ENCODE results near the gene NIT2. TPM values are rescaled to one million over a fixed set of nuclear protein-coding genes. Genes with fewer than 3 reads are reported as not detected.

Gene NIT2
- total RNA-seq, 1 donor from 2014 or later: 31.0 TPM

- no peak for DNase-seq (ENCODE audit: low read depth)
- H3K36me3 ChIP-seq (ENCODE audit: control insufficient read depth, insufficient read depth, low read length): no peaks in the 10 kb centered on the region
- H3K27me3 ChIP-seq (ENCODE audit: control insufficient read depth, insufficient read depth, low read length): no peaks in the 10 kb centered on the region
- TF ChIP-seq, protein P1, sequence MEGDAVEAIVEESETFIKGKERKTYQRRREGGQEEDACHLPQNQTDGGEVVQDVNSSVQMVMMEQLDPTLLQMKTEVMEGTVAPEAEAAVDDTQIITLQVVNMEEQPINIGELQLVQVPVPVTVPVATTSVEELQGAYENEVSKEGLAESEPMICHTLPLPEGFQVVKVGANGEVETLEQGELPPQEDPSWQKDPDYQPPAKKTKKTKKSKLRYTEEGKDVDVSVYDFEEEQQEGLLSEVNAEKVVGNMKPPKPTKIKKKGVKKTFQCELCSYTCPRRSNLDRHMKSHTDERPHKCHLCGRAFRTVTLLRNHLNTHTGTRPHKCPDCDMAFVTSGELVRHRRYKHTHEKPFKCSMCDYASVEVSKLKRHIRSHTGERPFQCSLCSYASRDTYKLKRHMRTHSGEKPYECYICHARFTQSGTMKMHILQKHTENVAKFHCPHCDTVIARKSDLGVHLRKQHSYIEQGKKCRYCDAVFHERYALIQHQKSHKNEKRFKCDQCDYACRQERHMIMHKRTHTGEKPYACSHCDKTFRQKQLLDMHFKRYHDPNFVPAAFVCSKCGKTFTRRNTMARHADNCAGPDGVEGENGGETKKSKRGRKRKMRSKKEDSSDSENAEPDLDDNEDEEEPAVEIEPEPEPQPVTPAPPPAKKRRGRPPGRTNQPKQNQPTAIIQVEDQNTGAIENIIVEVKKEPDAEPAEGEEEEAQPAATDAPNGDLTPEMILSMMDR (IDR thresholded peaks at IDR 0.05; ENCODE audit: insufficient read depth, low read length, poor library complexity, severe bottlenecking): no peak
- H3K4me3 ChIP-seq (ENCODE audit: low read depth, low read length): no peak overlapping the region
Observed at GRCh38 chr3:100358413-100358812, 23.9 kb downstream of the NIT2 start.

GRCh38 chr3:100359035-100359434 lies 24.5 kb downstream of the NIT2 start:
- DNase-seq (ENCODE audit: low read depth): no peak
- TF ChIP-seq, protein P1 (IDR thresholded peaks at IDR 0.05; ENCODE audit: insufficient read depth, low read length, poor library complexity, severe bottlenecking): no peak

GRCh38 chr3:100360757-100361496 lies 26.4 kb downstream of the NIT2 start:
- Histone ChIP-seq H3K36me3 (ENCODE audit: control insufficient read depth, insufficient read depth, low read length) (no peaks in the 10 kb centered on the region), H3K4me3 (ENCODE audit: low read depth, low read length) (no peak overlapping the region), H3K27me3 (ENCODE audit: control insufficient read depth, insufficient read depth, low read length) (no peaks in the 10 kb centered on the region)
- TF ChIP-seq, protein P1 (IDR thresholded peaks at IDR 0.05; ENCODE audit: insufficient read depth, low read length, poor library complexity, severe bottlenecking): no peak
- no peak for DNase-seq (ENCODE audit: low read depth)

More at GRCh38 chr3:100359035-100359434, 24.5 kb downstream of the NIT2 start:
- no peak overlapping the region for H3K4me3 ChIP-seq (ENCODE audit: low read depth, low read length)
- H3K27me3 ChIP-seq (ENCODE audit: control insufficient read depth, insufficient read depth, low read length): no peaks in the 10 kb centered on the region
- H3K36me3 ChIP-seq (ENCODE audit: control insufficient read depth, insufficient read depth, low read length): no peaks in the 10 kb centered on the region

GRCh38 chr3:100361897-100362296 lies 27.3 kb downstream of the NIT2 start:
- no peaks in the 10 kb centered on the region for H3K27me3 ChIP-seq (ENCODE audit: control insufficient read depth, insufficient read depth, low read length)
- no peak overlapping the region for H3K4me3 ChIP-seq (ENCODE audit: low read depth, low read length)
- no peak for DNase-seq (ENCODE audit: low read depth)
- TF ChIP-seq, protein P1 (IDR thresholded peaks at IDR 0.05; ENCODE audit: insufficient read depth, low read length, poor library complexity, severe bottlenecking): no peak
- H3K36me3 ChIP-seq (ENCODE audit: control insufficient read depth, insufficient read depth, low read length): no peaks in the 10 kb centered on the region

- no peak for DNase-seq (ENCODE audit: low read depth)
- no peak overlapping the region for H3K4me3 ChIP-seq (ENCODE audit: low read depth, low read length)
- no peaks in the 10 kb centered on the region for H3K27me3 ChIP-seq (ENCODE audit: control insufficient read depth, insufficient read depth, low read length)
- no peaks in the 10 kb centered on the region for H3K36me3 ChIP-seq (ENCODE audit: control insufficient read depth, insufficient read depth, low read length)
- TF ChIP-seq, protein P1 (IDR thresholded peaks at IDR 0.05; ENCODE audit: insufficient read depth, low read length, poor library complexity, severe bottlenecking): no peak
Observed at GRCh38 chr3:100364421-100364820, 29.9 kb downstream of the NIT2 start.

- H3K36me3 ChIP-seq (ENCODE audit: control insufficient read depth, insufficient read depth, low read length): no peaks in the 10 kb centered on the region
- TF ChIP-seq, protein P1 (IDR thresholded peaks at IDR 0.05; ENCODE audit: insufficient read depth, low read length, poor library complexity, severe bottlenecking): no peak
- H3K27me3 ChIP-seq (ENCODE audit: control insufficient read depth, insufficient read depth, low read length): no peaks in the 10 kb centered on the region
- no peak for DNase-seq (ENCODE audit: low read depth)
- no peak overlapping the region for H3K4me3 ChIP-seq (ENCODE audit: low read depth, low read length)
Observed at GRCh38 chr3:100366424-100366823, 31.9 kb downstream of the NIT2 start.

All from kidney epithelial cell (primary cell).